HS-27A (cell line): ENCODE measurements around the gene C3orf70.
"Not testable (repeated sequence)": the region's sequence is repeated elsewhere in the genome, so short reads cannot be mapped to it uniquely, and the experiment has no call there.

Experiments
- DNase-seq: peaks from one replicate; pipeline ENCODE4 v3.0.0-alpha.2; 2012; ENCODE audit warnings: low read depth, missing footprints

C3orf70 gene

DNA sequence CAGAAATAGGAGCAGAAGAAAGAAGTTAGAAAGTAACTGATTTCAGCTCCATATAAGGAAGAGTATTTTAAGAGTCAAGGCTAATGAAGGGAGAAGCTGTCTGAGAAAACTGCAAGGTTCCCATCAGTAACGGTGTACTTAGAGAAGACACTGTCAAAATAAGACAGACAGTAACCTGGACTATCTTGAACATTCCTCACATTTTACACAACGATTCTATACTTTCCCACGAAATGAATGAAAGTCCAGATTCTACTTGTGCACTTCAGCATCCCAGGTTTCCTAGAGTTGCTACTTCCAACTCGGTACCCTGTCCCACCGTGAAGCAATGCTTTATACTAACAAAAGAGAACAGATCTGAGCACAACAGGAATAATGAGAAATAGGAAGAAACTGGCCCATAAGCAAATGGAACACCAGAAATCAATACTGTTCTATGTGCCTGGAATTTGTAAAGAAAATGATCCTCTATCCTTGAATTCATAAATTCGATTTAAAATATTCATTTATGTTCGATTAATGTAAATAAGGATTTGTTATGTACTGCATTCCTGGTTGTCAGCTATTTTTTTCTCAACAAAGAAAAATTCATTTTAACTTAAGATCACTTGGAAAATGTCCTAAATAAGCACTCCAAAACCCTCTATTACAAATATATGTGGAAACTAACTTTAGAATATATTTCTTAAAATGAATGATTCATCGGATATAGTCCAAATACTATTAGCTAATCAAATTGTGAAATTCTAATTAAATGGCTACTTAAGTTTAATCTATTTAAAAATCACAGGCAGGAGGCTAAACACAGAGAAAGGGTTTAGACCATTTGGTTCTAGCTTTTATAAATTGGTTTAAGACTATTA is 1.5 kb downstream of the C3orf70 start:
- DNase-seq = no peak

DNA sequence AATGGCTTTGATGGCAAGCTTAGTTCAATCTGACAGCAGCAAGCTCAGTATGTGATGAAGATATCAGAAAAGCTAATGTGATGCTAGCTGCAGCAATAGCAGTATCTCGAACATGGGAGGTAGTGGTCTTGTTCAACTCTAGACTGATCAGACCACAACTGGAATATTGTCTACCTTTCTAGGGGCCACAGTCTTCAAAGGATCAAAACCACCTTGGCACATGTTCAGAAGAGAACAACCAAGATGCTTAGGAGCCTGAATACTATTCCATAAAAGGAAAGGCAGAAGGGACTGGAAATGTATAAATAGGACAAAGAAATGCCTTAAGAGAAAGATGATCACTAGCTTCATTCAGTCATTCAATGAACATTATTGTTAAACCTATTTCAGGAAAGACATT is 2.3 kb downstream of the C3orf70 start:
- no peak for DNase-seq

DNA sequence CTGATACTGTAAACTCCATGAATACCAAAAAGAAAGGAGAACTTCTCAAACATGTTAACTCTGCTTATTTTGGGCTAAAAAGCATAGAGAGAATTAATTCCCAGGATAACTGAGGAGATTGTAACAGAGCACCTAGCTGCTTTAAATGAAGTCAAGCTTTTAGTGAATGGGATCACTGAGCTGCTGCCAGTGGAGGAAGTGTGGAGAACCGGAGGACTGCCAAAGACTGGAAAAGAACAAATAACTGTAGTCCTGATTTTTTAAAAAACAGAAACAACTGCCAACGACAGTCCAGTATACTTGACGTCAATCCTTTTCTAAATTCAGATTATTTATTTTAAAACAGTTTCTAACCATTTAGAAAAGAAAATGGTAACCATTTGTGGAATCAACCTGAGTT is 3.3 kb downstream of the C3orf70 start:
- DNase-seq = no peak

DNA sequence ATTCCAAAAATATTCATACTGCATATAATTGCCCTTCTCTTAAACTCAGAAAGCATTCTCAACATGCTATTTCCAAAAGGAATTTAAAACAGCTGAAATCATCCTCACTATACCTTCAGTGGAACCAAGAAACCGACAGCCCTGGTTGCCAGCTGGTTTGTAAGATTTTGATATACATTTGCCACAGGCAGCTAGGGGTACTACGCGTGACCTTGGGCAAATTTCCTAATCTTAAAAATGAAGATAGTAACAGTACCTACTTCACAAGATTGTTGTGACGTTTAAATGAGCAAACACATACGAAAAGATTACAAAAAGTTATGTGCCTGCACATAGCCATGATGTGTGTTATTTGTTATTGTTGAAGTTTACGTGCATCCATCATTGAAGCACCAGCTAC is 7.3 kb downstream of the C3orf70 start:
- no peak for DNase-seq

DNA sequence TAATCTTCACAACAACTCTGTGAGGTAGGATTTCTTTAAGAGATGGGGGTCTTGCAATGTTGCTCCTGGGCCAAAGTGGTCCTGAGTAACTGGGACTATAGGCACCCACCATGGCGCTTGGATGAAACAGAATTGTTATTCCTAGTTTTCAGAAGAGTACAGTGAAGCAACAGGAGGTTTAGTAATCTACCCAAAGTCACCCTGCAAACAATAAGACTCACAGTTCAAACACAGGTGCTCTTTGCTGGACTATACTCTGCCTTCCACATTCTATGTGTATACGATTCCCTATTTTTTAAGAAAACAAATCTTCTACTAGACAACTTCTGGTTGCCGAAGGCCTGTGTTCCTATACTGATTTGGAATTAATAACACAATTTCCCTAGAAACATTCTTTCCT is 8.1 kb downstream of the C3orf70 start:
- DNase-seq = no peak

DNA sequence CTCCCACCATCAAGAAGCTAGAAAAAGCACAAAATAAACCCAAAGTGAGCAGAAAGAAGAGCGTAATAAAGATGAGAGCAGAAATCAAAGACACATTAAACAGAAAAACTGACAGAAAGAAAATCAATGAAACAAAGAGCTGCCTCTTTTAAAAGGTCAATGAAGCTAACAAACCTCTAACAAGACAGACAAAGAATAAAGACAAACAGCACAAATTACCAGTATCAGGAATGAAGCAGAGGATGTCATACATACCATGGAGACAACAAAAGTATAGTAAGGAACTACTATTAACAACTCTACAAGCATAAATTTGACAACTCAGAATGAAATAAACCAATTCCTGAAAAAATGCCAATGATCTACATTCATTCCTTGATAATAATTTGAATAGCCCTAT is 15.0 kb downstream of the C3orf70 start:
- no peak for DNase-seq

DNA sequence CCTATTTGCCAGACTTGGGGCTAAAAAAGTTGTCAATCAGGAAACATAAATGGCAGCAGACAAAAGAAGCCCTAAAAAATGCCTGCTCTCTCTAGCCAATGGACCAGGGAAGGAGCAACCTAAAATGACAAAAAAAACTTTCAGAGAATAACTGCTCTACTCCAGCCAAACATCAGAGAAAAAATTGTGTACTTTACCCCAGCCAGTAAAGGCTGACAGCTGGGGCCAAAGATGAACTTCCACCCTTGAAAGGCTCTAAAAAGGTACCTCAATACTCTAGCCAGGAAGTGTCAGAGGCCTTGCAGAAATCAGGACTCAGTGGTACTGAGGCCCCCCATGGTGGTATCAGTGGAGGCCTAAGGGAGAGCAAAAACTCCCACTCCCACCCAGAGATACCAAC is 18.4 kb downstream of the C3orf70 start:
- DNase-seq = no peak

DNA sequence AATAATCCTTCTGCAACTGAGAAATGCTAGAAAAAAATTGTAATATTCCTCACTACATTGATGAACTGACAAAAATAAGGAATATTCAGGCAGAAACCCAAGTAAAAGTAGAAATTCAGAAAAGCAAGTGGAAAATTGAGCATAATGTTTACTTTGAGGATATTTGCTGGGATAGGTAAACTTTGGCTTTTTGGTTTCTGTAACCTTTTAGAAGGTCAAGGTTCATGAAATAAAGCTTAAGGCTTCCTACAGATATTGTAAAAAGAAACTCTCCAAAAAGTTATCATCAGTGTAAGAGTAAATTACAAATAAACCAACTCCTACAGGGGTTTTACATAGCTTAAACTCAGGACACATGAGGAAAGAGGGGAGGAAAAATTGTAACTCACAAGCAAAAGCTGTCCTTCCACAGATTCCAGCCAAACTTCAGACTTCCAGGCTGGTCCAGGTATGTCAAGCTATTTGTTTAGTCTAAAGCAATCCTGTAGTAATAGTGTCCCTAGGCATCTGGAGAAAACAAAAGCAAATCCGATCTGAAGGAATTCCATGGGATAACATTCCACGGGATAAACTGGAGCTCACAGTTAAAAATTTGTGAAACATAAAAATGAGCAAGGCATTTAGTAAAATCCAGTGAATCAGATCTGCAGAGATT is 21.1 kb downstream of the C3orf70 start:
- DNase-seq = no peak

DNA sequence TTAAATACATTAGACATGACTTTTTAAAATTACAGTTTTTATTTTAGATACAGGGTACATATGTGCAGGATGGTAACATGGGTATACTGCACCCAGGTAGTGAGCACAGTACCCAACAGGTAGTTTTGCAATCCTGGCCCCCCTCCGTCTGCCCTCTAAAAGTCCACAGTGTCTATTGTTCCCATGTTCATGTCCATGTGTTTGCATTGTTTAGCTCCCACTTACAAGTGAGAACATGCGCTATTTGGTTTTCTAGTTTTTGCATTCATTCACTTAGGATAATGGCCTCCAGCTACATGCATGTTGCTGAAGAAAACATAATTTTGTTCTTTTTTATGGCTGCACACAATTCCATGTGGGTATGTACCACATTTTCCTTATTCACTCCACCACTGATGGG is 23.8 kb downstream of the C3orf70 start:
- DNase-seq = no peak

DNA sequence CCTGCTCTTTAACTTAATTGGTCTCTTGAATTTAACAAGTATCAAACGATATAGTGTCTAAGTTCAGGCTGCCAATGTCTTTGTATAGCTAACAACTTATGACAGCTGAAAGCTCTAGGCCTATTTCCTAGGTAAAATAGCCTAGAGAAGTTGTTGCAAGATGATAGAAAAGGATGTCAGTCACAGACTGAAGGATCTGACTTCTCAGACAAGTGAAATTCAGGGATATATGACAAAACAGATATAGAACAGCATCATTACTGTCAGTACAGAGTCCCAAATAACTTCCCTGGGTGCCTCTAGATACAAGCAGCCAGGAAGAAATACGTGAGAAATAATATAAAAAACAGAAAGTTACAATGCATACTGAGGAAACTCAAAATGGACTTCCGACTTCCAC is 26.7 kb downstream of the C3orf70 start:
- no peak for DNase-seq

DNA sequence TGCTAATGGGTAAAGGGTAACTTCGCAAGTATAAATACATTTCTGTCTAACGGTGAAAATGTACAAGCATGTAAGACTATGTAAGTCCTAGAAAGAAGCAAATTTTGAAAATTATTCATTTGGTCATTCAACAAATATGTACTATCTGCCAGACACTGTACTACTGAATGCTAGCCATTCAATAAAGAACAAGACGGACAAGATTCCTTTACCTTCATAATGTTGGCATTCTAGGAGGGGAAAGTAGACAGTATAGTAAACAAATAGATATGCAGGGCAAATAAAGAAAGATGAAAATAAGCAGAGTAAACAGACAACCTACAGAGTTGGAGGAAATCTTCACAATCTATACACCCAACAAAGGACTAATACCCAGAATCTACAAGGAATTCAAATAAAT is 32.7 kb downstream of the C3orf70 start:
- DNase-seq = no peak

DNA sequence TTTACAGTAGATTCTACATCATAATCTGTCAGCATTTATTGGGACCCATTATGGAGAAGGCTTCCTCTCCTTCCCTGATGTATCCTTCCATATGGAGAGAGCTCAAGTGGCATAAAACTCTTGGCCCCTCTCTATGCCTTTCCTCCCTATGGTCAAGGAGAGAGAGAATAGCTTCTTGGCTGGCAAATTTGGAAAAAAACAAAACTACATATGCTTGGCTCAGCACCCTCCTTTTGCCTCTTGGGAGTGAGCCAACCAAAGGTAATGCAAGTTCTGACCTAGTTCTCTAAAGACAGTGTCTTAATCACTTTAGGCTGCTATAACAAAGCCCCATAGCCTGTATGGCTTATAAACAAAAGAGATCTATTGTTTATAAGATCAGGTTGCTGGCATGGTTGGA is 37.5 kb downstream of the C3orf70 start:
- no peak for DNase-seq

DNA sequence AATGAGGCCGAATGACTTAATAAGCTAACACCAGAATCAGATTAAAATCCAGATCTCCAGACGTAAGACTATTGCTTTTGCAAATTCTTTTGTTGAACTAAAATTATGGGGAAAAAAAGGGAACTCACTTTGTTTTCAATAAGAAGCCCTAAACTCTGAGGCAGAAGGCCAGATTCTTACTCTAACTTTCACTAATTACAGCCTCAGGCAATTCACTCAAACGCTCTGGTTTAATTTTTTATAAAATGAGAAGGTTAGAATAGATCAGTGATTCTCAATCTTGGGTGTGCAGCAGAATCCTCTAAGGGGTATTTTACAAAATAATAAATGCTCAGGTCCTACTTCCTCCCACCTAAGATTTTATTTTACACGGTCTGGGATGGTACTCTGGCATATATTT is 38.1 kb downstream of the C3orf70 start:
- no peak for DNase-seq

DNA sequence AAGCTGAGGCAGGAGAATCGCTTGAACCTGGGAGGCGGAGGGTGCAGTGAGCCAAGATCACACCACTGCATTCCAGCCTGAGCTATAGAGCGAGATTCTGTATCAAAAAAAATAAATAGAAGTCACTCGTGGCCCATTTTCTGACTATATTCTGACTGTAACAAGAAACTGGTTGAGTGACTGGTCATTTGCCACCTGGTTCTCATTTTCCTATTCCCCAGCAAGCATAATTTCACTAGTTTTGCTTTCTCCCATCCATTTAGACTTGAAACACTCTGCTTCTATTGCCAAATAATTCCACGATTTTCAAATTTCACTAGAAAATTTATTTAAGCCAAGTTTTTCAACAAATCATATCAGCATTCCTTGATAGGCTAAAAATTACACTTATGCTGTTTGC is 40.7 kb downstream of the C3orf70 start:
- no peak for DNase-seq

DNA sequence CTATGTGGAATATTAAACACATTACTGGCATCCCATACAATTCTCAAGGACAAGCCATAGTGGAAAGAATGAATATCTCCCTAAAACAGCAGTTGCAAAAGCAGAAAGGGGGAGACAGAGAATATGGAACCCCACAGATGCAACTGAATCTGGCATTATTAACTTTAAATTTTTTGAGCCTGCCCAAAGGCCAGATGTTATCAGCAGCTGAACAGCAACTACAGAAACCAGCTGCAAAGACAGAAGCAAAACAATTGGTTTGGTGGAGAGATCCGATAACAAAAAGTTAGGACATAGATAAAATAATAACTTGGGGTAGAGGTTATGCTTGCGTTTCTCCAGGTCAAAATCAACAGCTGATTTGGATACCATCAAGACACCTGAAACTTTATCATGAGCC is 43.8 kb downstream of the C3orf70 start:
- DNase-seq = not testable (repeated sequence)

DNA sequence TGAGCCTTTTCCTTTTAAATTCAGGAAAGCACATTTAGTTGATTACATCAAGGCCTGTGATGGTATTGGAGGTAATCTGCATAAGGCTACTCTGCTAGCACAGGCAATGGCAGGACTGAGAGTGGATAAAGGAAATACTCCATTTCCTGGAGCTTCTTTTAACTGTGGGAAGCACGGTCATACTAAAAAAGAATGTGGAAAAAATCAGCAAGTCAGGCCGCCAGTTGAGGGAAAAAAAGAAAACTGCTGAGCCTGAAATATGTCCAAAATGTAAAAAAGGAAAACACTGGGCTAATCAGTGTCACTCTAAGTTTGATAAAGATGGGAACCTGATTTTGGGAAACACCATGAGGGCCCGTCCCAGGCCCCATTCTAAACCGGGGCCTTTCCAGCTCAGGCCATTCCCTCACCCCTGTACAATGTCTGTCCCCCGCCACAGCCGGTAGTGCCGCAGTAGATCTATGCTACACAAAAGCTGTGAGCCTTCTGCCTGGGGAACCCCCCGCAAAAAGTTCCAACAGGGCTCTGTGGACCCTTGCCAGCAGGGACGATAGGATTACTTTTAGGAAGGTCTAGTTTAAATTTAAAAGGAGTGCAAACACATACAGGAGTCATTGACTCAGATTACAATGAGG is 46.5 kb downstream of the C3orf70 start:
- not testable (repeated sequence) for DNase-seq

DNA sequence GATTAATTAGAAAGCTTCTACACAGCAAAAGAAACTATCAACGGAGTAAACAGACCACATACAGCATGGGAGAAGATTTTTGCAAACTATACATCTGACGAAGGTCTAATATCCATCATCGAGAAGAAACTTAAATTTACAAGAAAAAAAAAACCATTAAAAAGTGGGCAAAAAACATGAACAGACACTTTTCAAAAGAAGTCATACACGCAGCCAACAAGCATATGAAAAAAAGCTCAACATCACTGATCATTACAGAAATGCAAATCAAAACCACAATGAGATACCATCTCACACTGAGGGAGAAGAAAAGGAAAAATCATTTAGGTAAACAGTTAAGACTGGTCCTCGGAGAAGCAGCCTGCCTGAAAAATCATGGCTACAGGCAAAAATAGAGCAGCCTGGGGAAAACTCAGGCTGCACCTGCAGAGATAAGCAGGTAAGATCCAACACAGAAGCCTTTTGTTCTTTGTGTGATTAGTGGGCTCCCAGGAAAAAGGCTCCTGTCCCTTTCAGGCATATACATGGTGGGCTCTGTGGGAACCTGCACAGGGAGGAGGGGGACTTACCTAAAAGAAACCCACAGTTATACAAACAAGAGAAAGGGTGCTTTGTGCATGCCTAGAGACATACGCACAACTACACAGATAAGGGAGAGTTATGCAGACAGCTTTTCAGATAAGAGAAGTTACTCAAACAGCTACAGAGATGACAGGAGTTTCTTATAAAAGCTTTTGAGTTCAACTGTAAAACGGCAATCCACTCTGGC is 49.3 kb downstream of the C3orf70 start:
- no peak for DNase-seq

DNA sequence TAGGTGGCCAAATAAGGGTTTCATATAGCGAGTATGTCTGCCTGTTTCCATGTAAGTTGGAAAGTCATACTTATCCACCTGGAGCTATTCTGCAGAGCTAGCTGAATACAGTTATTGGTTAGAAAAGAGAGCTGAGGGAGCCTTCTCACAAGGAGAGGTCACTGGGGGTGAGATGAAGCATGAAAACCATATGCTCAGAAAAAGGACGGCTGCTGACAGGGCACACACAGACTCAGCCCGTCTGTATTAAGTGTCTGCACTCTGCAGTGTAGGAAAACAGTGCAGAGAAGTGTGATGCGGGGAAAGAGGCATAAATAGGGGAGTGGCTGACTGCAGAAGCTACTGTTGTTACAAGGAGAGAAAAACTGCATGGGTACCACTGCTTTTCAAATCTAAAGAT is 58.2 kb downstream of the C3orf70 start:
- no peak for DNase-seq

DNA sequence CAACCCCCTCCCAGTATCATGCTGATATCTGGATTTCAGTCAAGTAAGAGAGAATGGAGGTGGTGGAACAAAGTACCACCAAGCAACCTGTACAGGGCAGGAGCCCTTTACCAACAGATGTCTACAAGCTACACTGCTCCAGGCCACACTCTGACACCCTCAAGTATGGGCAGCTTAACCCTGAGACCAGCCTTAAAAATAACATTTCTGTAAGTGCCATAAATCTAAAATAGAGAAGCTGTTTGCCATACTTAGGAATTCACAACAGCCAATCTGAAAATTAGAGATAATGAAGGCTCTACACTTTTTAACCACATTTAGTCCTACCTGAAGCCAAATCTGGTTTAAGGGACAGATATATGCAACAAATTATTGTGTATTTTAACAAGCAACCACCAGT is 59.7 kb downstream of the C3orf70 start:
- DNase-seq = no peak

DNA sequence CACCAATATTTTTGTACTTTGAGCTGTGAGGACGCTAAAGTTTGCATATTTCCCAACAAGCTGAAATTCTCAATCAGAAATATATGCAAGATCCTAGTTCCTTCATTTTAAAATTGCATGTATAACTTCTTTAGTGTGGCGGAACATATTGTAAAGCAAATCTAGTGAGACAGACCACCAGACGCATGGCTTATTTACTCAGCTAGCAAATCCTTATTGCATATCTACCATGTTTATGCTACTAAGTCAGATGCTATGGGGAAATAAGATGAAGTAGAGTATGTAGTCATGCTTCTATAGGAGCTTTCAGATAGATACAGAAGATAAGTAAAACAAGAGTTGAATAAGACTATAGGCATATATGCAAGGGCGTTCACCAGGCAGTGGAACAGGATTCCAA is 62.0 kb downstream of the C3orf70 start:
- no peak for DNase-seq

DNA sequence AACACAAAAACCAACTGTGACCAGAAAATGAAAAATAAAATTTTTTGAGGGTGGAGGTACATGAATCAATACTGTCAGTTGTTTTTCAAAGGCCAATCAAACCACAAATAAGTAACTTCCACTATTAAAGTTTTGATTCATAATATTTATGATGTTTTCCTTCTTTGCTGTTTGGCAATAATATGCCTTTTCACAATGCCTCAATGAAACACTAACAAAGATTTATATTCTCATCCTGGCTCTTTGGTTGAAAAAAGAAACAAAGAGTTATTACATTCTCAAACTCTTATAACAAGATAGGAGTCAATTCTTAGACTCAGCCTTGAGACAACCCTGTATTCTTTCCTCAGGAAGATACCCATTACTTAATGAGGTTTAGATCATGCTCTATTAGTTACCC is 63.1 kb downstream of the C3orf70 start:
- DNase-seq = no peak

DNA sequence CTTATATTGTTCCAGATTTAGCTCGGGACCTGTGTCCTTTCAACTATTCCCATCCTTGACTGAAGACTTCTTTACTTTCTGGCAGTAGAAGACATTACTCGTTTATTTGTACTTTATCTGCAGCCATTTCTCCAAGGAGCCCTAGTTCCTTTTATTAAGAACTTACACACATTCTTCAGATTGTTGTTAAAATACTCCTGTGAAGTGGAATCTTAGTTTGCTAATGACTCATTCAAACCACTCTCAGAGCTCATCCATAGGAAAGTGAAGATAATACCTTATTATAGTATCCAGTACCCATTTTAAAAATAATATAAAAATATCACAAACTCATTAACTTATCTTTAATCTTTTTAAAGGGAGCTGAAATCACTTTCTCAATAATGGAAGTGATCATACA is 63.5 kb downstream of the C3orf70 start:
- no peak for DNase-seq

DNA sequence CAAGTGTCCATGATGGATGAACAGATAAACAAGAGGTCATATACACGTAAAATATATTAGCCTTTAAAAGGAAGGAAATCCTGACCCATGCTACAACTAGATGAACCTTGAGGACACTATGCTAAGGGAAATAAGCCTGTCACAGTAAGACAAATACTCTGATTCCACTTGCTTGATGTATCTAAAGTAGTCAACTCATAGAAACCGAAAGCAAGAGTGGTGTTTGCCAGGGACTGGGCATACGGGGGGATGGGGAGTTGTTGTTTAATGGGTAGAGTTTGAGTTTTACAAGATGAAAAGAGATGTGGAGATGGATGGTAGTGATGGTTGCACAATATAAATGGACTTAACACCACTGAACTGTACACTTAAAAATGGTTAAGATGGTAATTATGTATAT is 65.4 kb downstream of the C3orf70 start:
- no peak for DNase-seq
